Tibial artery (tissue), 4 donors: ENCODE results near the gene NRXN3.

Source experiments
- DNase-seq, 2 donors: peaks; one replicate each; pipeline ENCODE4 v3.0.0-alpha.2; 2019
- H3K27ac ChIP-seq, 2 donors: fragments of 200-600 bp; sonication (generic) in 1 of 2; 1 replicate in 1 of 2; 2 replicates in 1 of 2; pipeline ENCODE4 v1.5.1; 2018 to 2019; ENCODE audit warnings: mild to moderate bottlenecking in 1 of 2
- H3K27me3 ChIP-seq, 2 donors: fragments of 200-600 bp; sonication (generic) in 1 of 2; one replicate each; pipeline versions ENCODE4 v1.5.1 to v1.6.0; 2016 to 2019
- H3K36me3 ChIP-seq, 3 donors: fragments of 200-600 bp; sonication (generic) in 2 of 3; one replicate each; pipeline ENCODE4 v1.5.1; 2016 to 2019; ENCODE audit warnings: mild to moderate bottlenecking in 2 of 3
- H3K4me1 ChIP-seq, 4 donors: fragments of 200-600 bp; sonication (generic) in 2 of 4; 1 replicate in 3 of 4; 2 replicates in 1 of 4; pipeline ENCODE4 v1.5.1; 2016 to 2019
- H3K4me3 ChIP-seq, 2 donors: fragments of 200-600 bp; sonication (generic) in 1 of 2; 1 replicate in 1 of 2; 2 replicates in 1 of 2; pipeline ENCODE4 v1.5.1; 2018 to 2019; ENCODE audit warnings: mild to moderate bottlenecking in 2 of 2
- H3K9me3 ChIP-seq, 3 donors: fragments of 200-600 bp; sonication (generic) in 1 of 3; one replicate each; pipeline ENCODE4 v1.5.1; 2016 to 2019
- CTCF ChIP-seq, 2 experiments: fragments of 200-600 bp in 1 of 2; fragments of 450-650 bp in 1 of 2; IDR thresholded peaks; one replicate each; pipeline ENCODE4 v1.5.1; 2017 to 2019; ENCODE audit warnings: antibody characterized with exemption in 2 of 2, mild to moderate bottlenecking in 1 of 2, moderate library complexity in 1 of 2
- intact Hi-C: fragments of 100-400 bp; cut with DNase I; formaldehyde crosslinking; loops from one replicate; pipeline ENCODE4 v1.15.0; 2023; ENCODE audit warnings: low total_unique reads

The NRXN3 gene

GRCh38 chr14:79596551-79596950 lies 1426.4 kb downstream of the NRXN3 start:
- intact Hi-C loops, result no loop called here
- Histone ChIP-seq H3K9me3 (no peaks in the 10 kb centered on the region), H3K27ac (no peak overlapping the region), H3K4me1 (no peaks in the 10 kb centered on the region), H3K4me3 (no peak overlapping the region), H3K36me3 (no peaks in the 10 kb centered on the region), H3K27me3 (no peaks in the 10 kb centered on the region)
- DNase-seq, result no peak
- no peak for TF ChIP-seq CTCF (IDR thresholded peaks at IDR 0.05)

GRCh38 chr14:79597566-79597965 lies 1427.4 kb downstream of the NRXN3 start:
- Histone ChIP-seq H3K27ac (no peak overlapping the region), H3K4me1 (no peaks in the 10 kb centered on the region), H3K4me3 (no peak overlapping the region), H3K36me3 (no peaks in the 10 kb centered on the region), H3K9me3 (no peaks in the 10 kb centered on the region), H3K27me3 (no peaks in the 10 kb centered on the region)
- no peak for TF ChIP-seq CTCF (IDR thresholded peaks at IDR 0.05)
- intact Hi-C loops, result no loop called here
- DNase-seq, result no peak

GRCh38 chr14:79598339-79598738 lies 1428.2 kb downstream of the NRXN3 start:
- DNase-seq, result no peak
- no peak overlapping the region for H3K27ac ChIP-seq
- no peak overlapping the region for H3K4me3 ChIP-seq
- no peaks in the 10 kb centered on the region for H3K9me3 ChIP-seq
- no peaks in the 10 kb centered on the region for H3K27me3 ChIP-seq
- intact Hi-C loops, result no loop called here
- TF ChIP-seq CTCF (IDR thresholded peaks at IDR 0.05), result no peak
- no peaks in the 10 kb centered on the region for H3K4me1 ChIP-seq
- no peaks in the 10 kb centered on the region for H3K36me3 ChIP-seq

- no peaks in the 10 kb centered on the region for H3K27me3 ChIP-seq
- H3K9me3 ChIP-seq, result no peaks in the 10 kb centered on the region
- no peak for TF ChIP-seq CTCF (IDR thresholded peaks at IDR 0.05)
- no peak for DNase-seq
- H3K27ac ChIP-seq, result no peak overlapping the region
- intact Hi-C loops, result no loop called here
- H3K4me3 ChIP-seq, result no peak overlapping the region
- no peaks in the 10 kb centered on the region for H3K36me3 ChIP-seq
- H3K4me1 ChIP-seq, result no peaks in the 10 kb centered on the region
Observed at GRCh38 chr14:79599239-79599638, 1429.1 kb downstream of the NRXN3 start.

- intact Hi-C loops, result no loop called here
- DNase-seq, result no peak
Observed at GRCh38 chr14:79600406-79600805, 1430.2 kb downstream of the NRXN3 start.

More at GRCh38 chr14:79600406-79600805, 1430.2 kb downstream of the NRXN3 start:
- H3K36me3 ChIP-seq, result no peaks in the 10 kb centered on the region
- H3K9me3 ChIP-seq, result no peaks in the 10 kb centered on the region
- H3K4me3 ChIP-seq, result no peak overlapping the region
- H3K27me3 ChIP-seq, result no peaks in the 10 kb centered on the region
- H3K4me1 ChIP-seq, result no peaks in the 10 kb centered on the region
- no peak for TF ChIP-seq CTCF (IDR thresholded peaks at IDR 0.05)
- no peak overlapping the region for H3K27ac ChIP-seq
